Measurements from ENCODE around the gene MCEMP1.

The MCEMP1 gene

GRCh38 chr19:7690779-7691258, 13.9 kb downstream of the MCEMP1 start:
- no peak for DNase-seq (ENCODE audit: low read depth)
- no peak overlapping the region for H3K4me3 ChIP-seq (ENCODE audit: low read length)
- no peak for TF ChIP-seq CTCF (IDR thresholded peaks at IDR 0.05; ENCODE audit: insufficient read depth, low read depth, low read length, missing control alignments)

- no peak overlapping the region for H3K4me3 ChIP-seq (ENCODE audit: low read length)
- TF ChIP-seq CTCF (IDR thresholded peaks at IDR 0.05; ENCODE audit: insufficient read depth, low read depth, low read length, missing control alignments): no peak
- no peak for DNase-seq (ENCODE audit: low read depth)
These were observed 14.6 kb downstream of the MCEMP1 start for GRCh38 chr19:7691497-7691896.

GRCh38 chr19:7692417-7693088, 15.7 kb downstream of the MCEMP1 start:
- no peak for TF ChIP-seq CTCF (IDR thresholded peaks at IDR 0.05; ENCODE audit: insufficient read depth, low read depth, low read length, missing control alignments)
- no peak for DNase-seq (ENCODE audit: low read depth)
- H3K4me3 ChIP-seq (ENCODE audit: low read length): no peak overlapping the region

GRCh38 chr19:7694499-7694898, 17.6 kb downstream of the MCEMP1 start:
- no peak for DNase-seq (ENCODE audit: low read depth)
- no peak for TF ChIP-seq CTCF (IDR thresholded peaks at IDR 0.05; ENCODE audit: insufficient read depth, low read depth, low read length, missing control alignments)
- no peak overlapping the region for H3K4me3 ChIP-seq (ENCODE audit: low read length)

DNA sequence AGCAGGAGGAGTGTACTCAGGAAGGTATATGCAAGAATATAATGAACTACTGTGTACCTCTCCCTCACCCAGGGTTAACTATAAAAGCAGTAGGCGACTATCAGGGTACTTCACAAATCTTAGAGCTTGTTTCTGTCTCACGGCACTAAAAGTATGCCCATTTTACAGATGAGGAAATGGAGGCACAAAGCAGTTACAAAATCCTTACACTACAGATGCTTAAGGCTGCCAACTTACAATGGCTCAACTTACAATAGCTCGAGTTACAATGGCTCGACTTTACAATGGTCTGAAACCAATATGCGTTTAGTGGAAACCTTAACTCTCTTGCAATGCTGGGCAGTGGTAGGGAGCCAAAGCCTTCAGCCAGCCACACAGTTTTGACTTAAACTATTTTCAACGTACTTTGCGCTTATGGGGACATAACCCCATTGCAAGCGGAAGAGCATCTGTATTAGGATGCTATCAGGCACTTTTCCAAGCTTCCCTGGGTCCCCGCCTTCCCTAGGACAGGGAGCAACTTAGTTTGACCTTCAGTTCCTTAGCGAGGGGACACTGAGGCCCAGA, 20.9 kb downstream of the MCEMP1 start:
- no peak overlapping the region for H3K4me3 ChIP-seq (ENCODE audit: low read length)
- no peak for TF ChIP-seq CTCF (IDR thresholded peaks at IDR 0.05; ENCODE audit: insufficient read depth, low read depth, low read length, missing control alignments)
- DNase-seq (ENCODE audit: low read depth): no peak

GRCh38 chr19:7698583-7698982, 21.7 kb downstream of the MCEMP1 start:
- no peak for DNase-seq (ENCODE audit: low read depth)
- TF ChIP-seq CTCF (IDR thresholded peaks at IDR 0.05; ENCODE audit: insufficient read depth, low read depth, low read length, missing control alignments): no peak

DNA sequence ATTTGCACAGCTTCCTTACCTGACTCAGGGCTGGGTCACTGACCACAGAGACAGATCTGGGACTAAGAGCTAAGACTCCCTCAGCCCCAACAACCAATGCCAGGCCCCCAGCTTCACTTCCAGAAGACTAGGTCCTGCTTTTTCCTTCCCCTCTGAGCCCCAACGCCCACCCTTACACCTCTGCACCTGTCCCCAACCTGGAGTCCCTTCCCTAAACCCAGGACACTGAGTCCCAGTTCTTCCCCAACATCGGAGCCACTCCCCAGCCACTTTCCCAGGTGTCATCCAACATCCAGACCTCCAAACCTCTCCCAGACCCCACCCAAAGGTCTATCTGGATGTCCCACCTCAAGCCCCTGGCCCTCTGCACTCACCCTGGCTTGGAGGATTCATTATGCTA, 22.1 kb downstream of the MCEMP1 start:
- no peak for TF ChIP-seq CTCF (IDR thresholded peaks at IDR 0.05; ENCODE audit: insufficient read depth, low read depth, low read length, missing control alignments)
- no peak for DNase-seq (ENCODE audit: low read depth)
- H3K4me3 ChIP-seq (ENCODE audit: low read length): no peak overlapping the region

More at GRCh38 chr19:7698583-7698982, 21.7 kb downstream of the MCEMP1 start:
- no peak overlapping the region for H3K4me3 ChIP-seq (ENCODE audit: low read length)
